HEK293 (cell line): ENCODE data around the gene AP3B1.

Source experiments
- KLF9 ChIP-seq: fragments of 450-650 bp; formaldehyde crosslinking; IDR thresholded peaks from 2 replicates; pipeline ENCODE4 v1.5.1; 2016; ENCODE audit warnings: missing biosample characterization, missing genetic modification characterization, low read depth
- SETDB1 ChIP-seq: IDR thresholded peaks from one replicate; pipeline ENCODE4 v1.6.1; 2017; ENCODE audit warnings: mild to moderate bottlenecking, low read length, moderate library complexity, mixed read lengths; ENCODE audit not compliant: insufficient read length
- ZNF335 ChIP-seq: fragments of 450-650 bp; formaldehyde crosslinking; conservative IDR thresholded peaks from 2 replicates; pipeline ENCODE4 v1.5.1; 2016; ENCODE audit warnings: missing biosample characterization, missing genetic modification characterization
- ZNF791 ChIP-seq: fragments of 450-650 bp; formaldehyde crosslinking; IDR thresholded peaks from 2 replicates; pipeline ENCODE4 v1.5.1; 2016; ENCODE audit warnings: missing biosample characterization, missing genetic modification characterization
- TF ChIP-seq, protein P1 (sequence below): IDR thresholded peaks from 2 replicates; pipeline ENCODE4 v1.6.1; 2011; ENCODE audit warnings: mild to moderate bottlenecking, low read depth, low read length, borderline replicate concordance

DNA sequence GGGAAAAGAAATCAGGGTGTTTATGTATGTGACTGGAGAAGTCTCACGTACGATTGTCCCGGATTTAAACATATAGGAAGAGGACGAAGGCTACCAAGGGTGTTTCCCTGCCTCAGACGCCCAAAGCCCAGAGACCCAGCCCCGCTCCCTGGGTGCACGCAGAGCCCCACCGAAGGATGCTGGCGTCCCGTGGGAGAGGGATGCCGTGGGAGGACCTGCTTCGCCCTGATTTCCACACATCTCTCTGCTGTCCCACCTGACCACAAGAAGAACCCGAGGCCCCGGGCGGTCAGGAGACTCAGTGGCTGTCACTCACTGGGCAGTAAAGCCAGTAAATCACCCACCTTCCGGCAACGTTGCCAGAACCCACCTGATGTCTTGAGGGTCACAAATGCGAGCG is 306.5 kb downstream of the AP3B1 start:
- TF ChIP-seq ZNF335, result no peak
- no peak for TF ChIP-seq SETDB1
- TF ChIP-seq, protein P1, sequence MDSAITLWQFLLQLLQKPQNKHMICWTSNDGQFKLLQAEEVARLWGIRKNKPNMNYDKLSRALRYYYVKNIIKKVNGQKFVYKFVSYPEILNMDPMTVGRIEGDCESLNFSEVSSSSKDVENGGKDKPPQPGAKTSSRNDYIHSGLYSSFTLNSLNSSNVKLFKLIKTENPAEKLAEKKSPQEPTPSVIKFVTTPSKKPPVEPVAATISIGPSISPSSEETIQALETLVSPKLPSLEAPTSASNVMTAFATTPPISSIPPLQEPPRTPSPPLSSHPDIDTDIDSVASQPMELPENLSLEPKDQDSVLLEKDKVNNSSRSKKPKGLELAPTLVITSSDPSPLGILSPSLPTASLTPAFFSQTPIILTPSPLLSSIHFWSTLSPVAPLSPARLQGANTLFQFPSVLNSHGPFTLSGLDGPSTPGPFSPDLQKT, result no peak
- TF ChIP-seq KLF9 (tag by site-specific recombination), result no peak
- TF ChIP-seq ZNF791 (tag by site-specific recombination), result no peak
